Dendritic cell treated with granulocyte-macrophage colony-stimulating factor and Interleukin-4, amounts not matched to agents 40 ng/mL and 50 ng/mL, for 4 days (primary cell): ENCODE measurements around the gene TUBA4B.
A peak's percentile ranks its signal among the peaks of the same experiment; 100 is the strongest.

ENCODE experiments used
- H3K27ac Mint-ChIP-seq: one replicate; pipeline ENCODE4 v1.8.0; 2022; ENCODE audit warnings: mild to moderate bottlenecking, mixed read lengths
- H3K27me3 Mint-ChIP-seq: one replicate; pipeline ENCODE4 v1.8.0; 2022; ENCODE audit warnings: mild to moderate bottlenecking, mixed read lengths
- H3K36me3 Mint-ChIP-seq: one replicate; pipeline ENCODE4 v1.8.0; 2022; ENCODE audit warnings: low read depth, mixed read lengths
- H3K4me1 Mint-ChIP-seq: one replicate; pipeline ENCODE4 v1.8.0; 2022; ENCODE audit warnings: low read depth, mixed read lengths
- H3K4me3 Mint-ChIP-seq: one replicate; pipeline ENCODE4 v1.8.0; 2022; ENCODE audit warnings: mild to moderate bottlenecking, moderate library complexity, mixed read lengths
- H3K9me3 Mint-ChIP-seq: one replicate; pipeline ENCODE4 v1.8.0; 2022; ENCODE audit warnings: mixed read lengths
- intact Hi-C: fragments of 100-400 bp; cut with micrococcal nuclease; formaldehyde crosslinking; loops from one replicate; pipeline ENCODE4 v1.15.0; 2022

Gene TUBA4B

GRCh38 chr2:219252900-219253752, at the start of gene TUBA4B:
TSS of gene TUBA4B (plus strand) at chr2:219253243. CDS start at chr2:219253408, 165 bp downstream.
- H3K4me1 Mint-ChIP-seq: peaks cover 61% of the 10 kb centered on the region
- H3K27ac Mint-ChIP-seq: peak within 1 kb of the TSS; percentile 47
- no peaks in the 10 kb centered on the region for H3K9me3 Mint-ChIP-seq
- peak within 1 kb of the TSS; percentile 86 for H3K4me3 Mint-ChIP-seq
- no peaks in the 10 kb centered on the region for H3K27me3 Mint-ChIP-seq
- intact Hi-C loops: loop anchor here (5.0 kb wide), 1 partner anchor 36 kb away; the partner anchor contains the start of gene ABCB6
- peaks cover 42% of the 10 kb centered on the region for H3K36me3 Mint-ChIP-seq

DNA sequence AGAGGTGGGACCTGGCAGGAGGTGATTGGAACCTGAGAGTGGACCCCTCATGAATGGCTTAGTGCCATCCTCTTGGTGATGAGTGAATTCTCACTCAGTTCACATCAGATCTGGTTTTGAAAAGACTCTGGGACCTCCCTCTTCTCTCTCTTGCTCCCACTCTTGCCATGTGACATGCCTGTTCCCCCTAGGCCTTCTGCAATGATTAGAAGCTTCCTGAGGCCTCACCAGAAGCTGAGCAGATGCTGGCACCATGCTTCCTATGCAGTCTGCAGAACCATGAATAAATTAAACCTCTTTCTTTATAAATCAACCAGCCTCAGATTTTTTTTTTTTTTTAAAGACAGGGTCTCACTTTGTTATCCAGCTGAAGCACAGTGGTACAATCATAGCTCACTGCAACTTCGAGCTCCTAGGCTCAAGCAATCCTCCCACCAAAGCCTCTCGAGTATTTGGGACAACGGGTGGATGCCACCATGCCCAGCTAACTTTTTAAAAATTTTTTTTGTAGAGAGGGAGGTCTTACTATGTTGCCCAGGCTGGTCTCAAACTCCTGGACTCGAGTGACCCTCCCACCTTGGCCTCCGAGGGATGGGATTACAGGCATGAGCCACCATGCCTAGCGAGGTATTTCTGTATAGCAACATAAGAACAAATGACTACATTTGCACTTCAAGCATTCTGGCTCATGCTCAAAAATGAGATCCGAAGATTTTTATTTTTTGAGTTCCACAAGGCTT, 48.4 kb upstream of the TUBA4B start:
- Mint-ChIP-seq H3K4me3 (no peak overlapping the region), H3K27ac (no peak overlapping the region), H3K36me3 (peaks cover 19% of the 10 kb centered on the region), H3K27me3 (peaks cover 5% of the 10 kb centered on the region), H3K9me3 (peaks cover 9% of the 10 kb centered on the region), H3K4me1 (peaks cover 27% of the 10 kb centered on the region)
- intact Hi-C loops: no loop called here

- H3K36me3 Mint-ChIP-seq: peaks cover 24% of the 10 kb centered on the region
- H3K4me3 Mint-ChIP-seq: no peak overlapping the region
- intact Hi-C loops: no loop called here
- peaks cover 5% of the 10 kb centered on the region for H3K27me3 Mint-ChIP-seq
- peaks cover 9% of the 10 kb centered on the region for H3K9me3 Mint-ChIP-seq
- no peak overlapping the region for H3K27ac Mint-ChIP-seq
- H3K4me1 Mint-ChIP-seq: peaks cover 32% of the 10 kb centered on the region
These were observed 47.9 kb upstream of the TUBA4B start for GRCh38 chr2:219205165-219205538.

GRCh38 chr2:219205981-219206327, 47.1 kb upstream of the TUBA4B start:
- intact Hi-C loops: loop anchor here (1.0 kb wide), 2 partner anchors 29 to 39 kb away; partner anchors contain the start of genes GLB1L and STK16
- Mint-ChIP-seq H3K27me3 (peaks cover 4% of the 10 kb centered on the region), H3K36me3 (peaks cover 32% of the 10 kb centered on the region), H3K27ac (peak overlapping the region; percentile 83), H3K4me1 (peaks cover 33% of the 10 kb centered on the region), H3K4me3 (peak overlapping the region; percentile 71), H3K9me3 (peaks cover 9% of the 10 kb centered on the region)

- Mint-ChIP-seq H3K4me1 (peaks cover 33% of the 10 kb centered on the region), H3K9me3 (peaks cover 9% of the 10 kb centered on the region), H3K4me3 (peak within 1 kb of the TSS; percentile 71), H3K27ac (peak within 1 kb of the TSS; percentile 83), H3K36me3 (peaks cover 37% of the 10 kb centered on the region), H3K27me3 (peaks cover 4% of the 10 kb centered on the region)
- intact Hi-C loops: loop anchor here (1.0 kb wide), 2 partner anchors 29 to 39 kb away; partner anchors contain the start of genes GLB1L and STK16
These were observed 46.5 kb upstream of the TUBA4B start, which contains the start of gene ZFAND2B for GRCh38 chr2:219206328-219207133. TSS of gene ZFAND2B (plus strand) at chr2:219206782. CDS start at chr2:219206988, 206 bp downstream.

DNA sequence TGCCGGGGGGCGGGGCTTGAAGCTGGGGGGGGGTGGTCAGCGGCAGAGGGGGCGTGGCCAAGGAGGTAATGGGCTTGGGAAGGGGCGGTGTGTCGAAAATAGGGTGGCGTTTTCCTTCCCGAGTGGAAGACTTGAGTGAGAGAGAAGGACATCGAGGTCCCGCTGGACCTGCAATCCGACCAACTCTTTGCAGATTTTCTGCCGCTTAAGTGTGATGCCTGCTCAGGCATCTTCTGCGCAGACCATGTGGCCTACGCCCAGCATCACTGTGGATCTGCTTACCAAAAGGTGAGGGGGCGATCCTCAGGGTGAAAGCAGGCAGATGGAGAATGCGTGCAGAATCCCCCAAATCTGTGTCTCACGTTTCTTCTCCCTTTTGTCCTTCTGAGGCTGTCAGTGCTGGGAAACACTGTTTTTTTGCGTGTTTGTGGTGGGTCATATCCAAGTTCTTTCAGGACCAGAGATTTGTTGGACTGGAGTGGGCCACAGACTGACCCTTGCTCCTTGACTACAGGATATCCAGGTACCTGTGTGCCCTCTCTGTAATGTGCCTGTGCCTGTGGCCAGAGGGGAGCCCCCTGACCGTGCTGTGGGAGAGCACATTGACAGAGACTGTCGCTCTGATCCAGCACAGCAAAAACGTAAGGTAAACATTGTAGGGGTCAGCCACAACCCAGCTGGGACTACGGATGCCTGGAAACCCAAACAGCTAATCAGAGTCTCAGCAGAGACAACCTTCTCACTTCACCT, 45.7 kb upstream of the TUBA4B start:
- peak overlapping the region; percentile 83 for H3K27ac Mint-ChIP-seq
- peaks cover 42% of the 10 kb centered on the region for H3K36me3 Mint-ChIP-seq
- intact Hi-C loops: no loop called here
- peaks cover 33% of the 10 kb centered on the region for H3K4me1 Mint-ChIP-seq
- H3K4me3 Mint-ChIP-seq: peak overlapping the region; percentile 71
- H3K9me3 Mint-ChIP-seq: peaks cover 9% of the 10 kb centered on the region
- H3K27me3 Mint-ChIP-seq: peaks cover 4% of the 10 kb centered on the region

DNA sequence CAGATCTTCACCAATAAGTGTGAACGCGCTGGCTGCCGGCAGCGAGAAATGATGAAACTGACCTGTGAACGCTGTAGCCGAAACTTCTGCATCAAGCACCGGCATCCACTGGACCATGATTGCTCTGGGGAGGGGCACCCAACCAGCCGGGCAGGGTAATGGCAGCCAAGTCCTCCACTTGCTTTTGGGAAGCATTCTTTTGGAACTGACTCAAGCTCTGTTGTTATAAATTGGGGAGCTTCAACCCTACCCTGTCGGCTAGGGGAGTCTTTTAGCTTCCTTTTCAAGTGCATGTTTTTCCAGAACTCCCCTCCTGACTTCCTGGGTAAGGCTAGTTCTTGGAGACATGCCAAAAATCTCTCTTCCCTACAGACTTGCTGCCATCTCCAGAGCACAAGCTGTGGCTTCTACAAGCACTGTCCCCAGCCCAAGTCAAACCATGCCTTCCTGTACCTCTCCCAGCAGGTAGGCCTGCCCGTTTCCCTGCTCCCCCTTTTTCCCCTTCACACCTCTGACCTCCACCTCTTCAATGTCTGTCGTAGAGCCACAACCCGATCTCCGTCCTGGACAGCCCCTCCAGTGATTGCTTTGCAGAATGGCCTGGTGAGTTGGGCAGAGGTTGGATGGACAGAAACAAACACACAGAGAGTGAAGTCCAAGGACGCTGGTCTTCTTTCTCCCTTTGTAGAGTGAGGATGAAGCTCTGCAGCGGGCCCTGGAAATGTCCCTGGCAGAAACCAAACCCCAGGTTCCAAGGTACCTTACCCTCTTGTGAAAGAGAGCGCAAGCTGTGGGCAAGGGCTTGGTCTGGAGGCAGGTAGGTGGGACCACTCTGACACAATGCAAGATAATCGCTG, 44.9 kb upstream of the TUBA4B start:
- intact Hi-C loops: no loop called here
- Mint-ChIP-seq H3K27me3 (peaks cover 4% of the 10 kb centered on the region), H3K27ac (peak overlapping the region; percentile 83), H3K4me3 (peak overlapping the region; percentile 71), H3K36me3 (peaks cover 50% of the 10 kb centered on the region), H3K4me1 (peaks cover 33% of the 10 kb centered on the region), H3K9me3 (peaks cover 9% of the 10 kb centered on the region)

DNA sequence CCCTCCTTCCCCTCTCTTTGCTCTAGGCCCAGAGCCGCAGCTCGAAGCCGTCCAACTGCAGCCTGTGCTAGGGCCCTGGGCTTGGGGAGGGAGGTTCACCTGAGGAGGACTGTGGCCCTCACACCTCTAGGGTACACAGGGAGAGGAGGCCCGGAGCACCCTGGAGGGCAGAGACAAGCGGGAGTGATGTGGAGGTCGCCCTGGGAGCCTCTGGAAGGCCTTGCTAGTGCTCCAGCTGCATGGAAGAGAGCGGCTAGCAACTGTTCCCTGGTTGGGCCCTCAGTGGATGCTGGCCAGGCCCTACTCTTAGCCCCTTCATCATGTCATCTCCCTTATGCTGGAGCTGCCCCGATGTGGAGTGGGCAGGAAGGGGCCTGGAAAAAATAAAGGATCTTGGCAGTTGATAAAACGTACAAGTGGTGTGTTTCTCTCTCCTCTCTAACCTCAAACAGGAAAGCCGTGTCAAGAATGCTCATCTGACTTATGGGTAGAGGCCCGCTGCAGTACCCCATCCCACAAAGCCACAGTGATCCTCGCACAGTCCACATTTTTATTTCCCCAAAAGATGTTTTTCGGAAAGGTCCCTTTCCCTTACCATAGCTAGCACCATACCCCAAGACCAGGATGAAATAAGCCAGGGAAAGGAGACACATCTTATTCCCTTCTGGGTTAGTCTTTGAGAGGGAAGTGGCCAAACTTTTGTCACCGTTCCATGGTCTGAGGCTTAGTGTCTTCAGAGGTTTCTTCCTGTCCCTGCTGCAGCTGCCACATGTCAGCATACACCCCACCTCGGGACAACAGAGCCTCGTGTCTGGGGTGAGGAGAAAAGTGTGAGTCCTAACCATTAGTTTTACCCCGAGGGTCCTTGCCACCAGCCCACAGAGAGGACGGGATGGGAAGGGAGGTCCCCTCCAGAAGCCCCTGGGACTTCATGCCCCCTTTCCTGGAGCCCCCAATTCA, 43.5 kb upstream of the TUBA4B start:
- peaks cover 4% of the 10 kb centered on the region for H3K27me3 Mint-ChIP-seq
- H3K9me3 Mint-ChIP-seq: peaks cover 4% of the 10 kb centered on the region
- H3K4me1 Mint-ChIP-seq: peaks cover 33% of the 10 kb centered on the region
- peak overlapping the region; percentile 83 for H3K27ac Mint-ChIP-seq
- intact Hi-C loops: no loop called here
- H3K4me3 Mint-ChIP-seq: no peak overlapping the region
- H3K36me3 Mint-ChIP-seq: peaks cover 64% of the 10 kb centered on the region

DNA sequence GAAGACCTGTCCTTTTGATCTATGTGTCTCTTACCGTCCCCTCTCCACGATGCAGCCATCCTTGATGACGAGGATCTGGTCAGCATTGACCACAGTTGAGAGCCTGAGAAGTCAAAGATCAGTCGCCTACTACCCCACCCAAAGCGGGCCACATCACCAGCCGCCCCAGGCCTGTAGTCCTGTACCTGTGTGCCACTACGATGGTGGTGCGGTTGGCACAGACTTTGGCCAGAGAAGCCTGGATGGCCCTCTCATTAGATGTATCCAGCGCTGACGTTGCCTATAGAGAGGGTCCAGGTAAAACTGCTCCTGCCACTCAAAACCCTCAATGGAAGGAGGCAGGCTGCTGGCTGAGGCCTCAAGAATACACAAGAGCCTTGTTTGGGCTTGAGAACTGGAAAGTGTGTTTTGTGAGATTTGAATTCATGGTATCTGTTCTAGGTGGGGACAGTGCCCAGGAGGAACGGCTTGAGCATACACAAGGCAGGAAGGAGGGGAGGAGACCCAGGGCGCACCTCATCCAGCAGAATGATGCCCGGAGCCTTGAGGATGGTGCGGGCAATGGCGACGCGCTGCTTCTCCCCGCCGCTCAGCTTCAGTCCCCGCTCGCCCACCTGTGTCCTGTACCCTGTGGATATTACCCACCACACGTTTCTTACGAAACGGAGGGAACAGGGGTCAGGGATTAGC, 42.7 kb upstream of the TUBA4B start:
- Mint-ChIP-seq H3K36me3 (peaks cover 69% of the 10 kb centered on the region), H3K27ac (peak overlapping the region; percentile 1), H3K4me3 (no peak overlapping the region), H3K9me3 (no peaks in the 10 kb centered on the region), H3K4me1 (peaks cover 33% of the 10 kb centered on the region), H3K27me3 (peaks cover 2% of the 10 kb centered on the region)
- intact Hi-C loops: no loop called here

GRCh38 chr2:219210886-219211362, 42.1 kb upstream of the TUBA4B start:
- intact Hi-C loops: loop anchor here (1.0 kb wide), 1 partner anchor 51 kb away; the partner anchor contains the start of gene NHEJ1
- no peak overlapping the region for H3K27ac Mint-ChIP-seq
- H3K4me1 Mint-ChIP-seq: peaks cover 36% of the 10 kb centered on the region
- H3K4me3 Mint-ChIP-seq: no peak overlapping the region
- no peaks in the 10 kb centered on the region for H3K9me3 Mint-ChIP-seq
- H3K36me3 Mint-ChIP-seq: peaks cover 74% of the 10 kb centered on the region
- peaks cover 4% of the 10 kb centered on the region for H3K27me3 Mint-ChIP-seq

GRCh38 chr2:219213026-219213415, 40.0 kb upstream of the TUBA4B start:
- H3K4me1 Mint-ChIP-seq: peaks cover 40% of the 10 kb centered on the region

More at GRCh38 chr2:219213026-219213415, 40.0 kb upstream of the TUBA4B start:
- no peak overlapping the region for H3K27ac Mint-ChIP-seq
- peaks cover 15% of the 10 kb centered on the region for H3K27me3 Mint-ChIP-seq
- H3K4me3 Mint-ChIP-seq: no peak overlapping the region
- intact Hi-C loops: no loop called here
- H3K36me3 Mint-ChIP-seq: peaks cover 81% of the 10 kb centered on the region
- H3K9me3 Mint-ChIP-seq: no peaks in the 10 kb centered on the region
